ENCODE data around the gene SNED1.
A peak's percentile ranks its signal among the peaks of the same experiment; 100 is the strongest.

Gene SNED1

GRCh38 chr2:240992572-240993291 is 5.7 kb upstream of the SNED1 start:
- no peak for DNase-seq

GRCh38 chr2:240993446-240994170 is 4.8 kb upstream of the SNED1 start:
- DNase-seq = peak; percentile 8

GRCh38 chr2:240994171-240994896 is 4.1 kb upstream of the SNED1 start:
- no peak for DNase-seq

GRCh38 chr2:240995041-240996021 is 3.1 kb upstream of the SNED1 start:
- no peak for DNase-seq

GRCh38 chr2:240996161-240996833 is 2.1 kb upstream of the SNED1 start:
- DNase-seq = no peak

- no peak for DNase-seq
Observed at GRCh38 chr2:240996834-240997140, 1.6 kb upstream of the SNED1 start.

GRCh38 chr2:240997141-240997855 is 1.1 kb upstream of the SNED1 start:
- no peak for DNase-seq

- no peak for DNase-seq
Observed at GRCh38 chr2:240998706-240998994, 232 bp downstream of the SNED1 start.

GRCh38 chr2:240998995-240999791 is 775 bp downstream of the SNED1 start:
- DNase-seq = no peak

- no peak for DNase-seq
Observed at GRCh38 chr2:240999873-241000541, 1.6 kb downstream of the SNED1 start.

- no peak for DNase-seq
Observed at GRCh38 chr2:241000831-241001321, 2.5 kb downstream of the SNED1 start.

- no peak for DNase-seq
Observed at GRCh38 chr2:241001413-241002274, 3.2 kb downstream of the SNED1 start.

- DNase-seq = no peak
Observed at GRCh38 chr2:241002275-241003046, 4.0 kb downstream of the SNED1 start.

- DNase-seq = no peak
Observed at GRCh38 chr2:241003047-241003360, 4.6 kb downstream of the SNED1 start.

GRCh38 chr2:241003369-241003768 is 5.0 kb downstream of the SNED1 start:
- no peak for DNase-seq

GRCh38 chr2:241003830-241004564 is 5.6 kb downstream of the SNED1 start:
- DNase-seq = no peak

GRCh38 chr2:241005569-241005968 is 7.2 kb downstream of the SNED1 start:
- no peak for DNase-seq

- DNase-seq = no peak
Observed at GRCh38 chr2:241006412-241006811, 8.0 kb downstream of the SNED1 start.

Data from NCI-H1105 treated with DMSO at 0.1 percent for 48 hours (cell line).